Measurements from ENCODE around the gene SFXN3. TPM values are rescaled to one million over a fixed set of nuclear protein-coding genes. Genes with fewer than 3 reads are reported as not detected.
A peak's percentile ranks its signal among the peaks of the same experiment; 100 is the strongest.

SFXN3 gene
- total and polyA plus RNA-seq, 2 of the 13 experiments (the other 11 are each of a cell fraction or from before 2014, with no cell fraction given), result 16.8 to 71.5 TPM

DNA sequence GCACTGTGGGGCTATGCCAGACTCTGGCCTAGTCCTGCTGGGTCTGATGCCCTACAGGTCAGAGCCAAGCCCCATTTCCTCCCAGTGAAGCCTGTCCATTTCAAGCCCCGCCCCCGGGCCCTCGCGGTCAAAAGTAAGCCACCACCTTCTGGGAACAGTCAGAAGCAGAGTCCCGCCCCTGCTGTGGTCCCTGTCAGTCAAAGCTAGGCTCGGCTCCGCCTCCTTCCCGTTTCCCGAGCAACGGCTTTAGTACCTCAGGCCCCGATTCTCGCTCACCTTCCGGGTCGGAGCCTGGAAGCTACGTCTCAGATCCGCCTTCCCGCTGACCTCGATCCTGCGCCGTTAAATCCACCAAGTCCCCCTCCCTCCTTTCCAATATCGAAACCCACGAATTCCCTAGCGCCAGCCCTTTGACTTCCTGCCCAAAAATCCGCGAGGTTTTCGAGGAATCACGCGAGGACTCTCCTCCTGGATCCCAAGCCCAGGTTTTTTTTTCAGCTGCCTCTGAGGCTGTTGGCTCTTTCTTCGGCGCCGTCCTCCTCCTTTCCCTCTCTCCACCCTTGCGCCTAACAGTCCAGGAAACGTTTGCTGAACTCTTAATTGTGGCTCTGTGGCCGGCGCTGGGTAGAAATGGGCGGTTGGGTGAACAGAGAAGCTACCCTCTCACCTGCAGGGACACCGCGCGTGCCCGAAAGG, 11.8 kb downstream of the SFXN3 start (continued):
- TF ChIP-seq ZNF24 (IDR thresholded peaks at IDR 0.05) (no peak), ELF3 (CRISPR knock-in tag; IDR thresholded peaks at IDR 0.05) (peak; percentile 81), ZNF205 (CRISPR knock-in tag; IDR thresholded peaks at IDR 0.05) (peak; percentile 30; the same call in 1 of the 2 replicates), ZBTB7B (CRISPR knock-in tag; IDR thresholded peaks at IDR 0.05) (no peak), RCOR2 (CRISPR knock-in tag; IDR thresholded peaks at IDR 0.05) (no peak), ZNF572 (CRISPR knock-in tag; IDR thresholded peaks at IDR 0.05) (0 out of 2 replicates have a peak, but pooled peaks have one; percentile 36), KLF9 (CRISPR knock-in tag; IDR thresholded peaks at IDR 0.05; ENCODE audit: low read depth) (no peak), ZNF44 (CRISPR knock-in tag; IDR thresholded peaks at IDR 0.05) (no peak), NRL (CRISPR knock-in tag; IDR thresholded peaks at IDR 0.05; ENCODE audit: borderline replicate concordance) (no peak; the same call in 1 of the 2 replicates), SMAD1 (CRISPR knock-in tag; IDR thresholded peaks at IDR 0.05; ENCODE audit: borderline replicate concordance, low read depth) (no peak), ZNF850 (CRISPR knock-in tag; conservative IDR thresholded peaks at IDR 0.05) (no peak), ZNF343 (CRISPR knock-in tag; IDR thresholded peaks at IDR 0.05) (peak; percentile 67; the same call in 1 of the 2 replicates), IRF2 (CRISPR knock-in tag; IDR thresholded peaks at IDR 0.05) (0 out of 2 replicates have a peak, but pooled peaks have one; percentile 16), SP1 (IDR thresholded peaks at IDR 0.05) (no peak), SP1 (CRISPR knock-in tag; IDR thresholded peaks at IDR 0.05) (peak; percentile 62), SP4 (CRISPR knock-in tag; IDR thresholded peaks at IDR 0.05) (peak; percentile 70)
- TF ChIP-seq, protein P1, sequence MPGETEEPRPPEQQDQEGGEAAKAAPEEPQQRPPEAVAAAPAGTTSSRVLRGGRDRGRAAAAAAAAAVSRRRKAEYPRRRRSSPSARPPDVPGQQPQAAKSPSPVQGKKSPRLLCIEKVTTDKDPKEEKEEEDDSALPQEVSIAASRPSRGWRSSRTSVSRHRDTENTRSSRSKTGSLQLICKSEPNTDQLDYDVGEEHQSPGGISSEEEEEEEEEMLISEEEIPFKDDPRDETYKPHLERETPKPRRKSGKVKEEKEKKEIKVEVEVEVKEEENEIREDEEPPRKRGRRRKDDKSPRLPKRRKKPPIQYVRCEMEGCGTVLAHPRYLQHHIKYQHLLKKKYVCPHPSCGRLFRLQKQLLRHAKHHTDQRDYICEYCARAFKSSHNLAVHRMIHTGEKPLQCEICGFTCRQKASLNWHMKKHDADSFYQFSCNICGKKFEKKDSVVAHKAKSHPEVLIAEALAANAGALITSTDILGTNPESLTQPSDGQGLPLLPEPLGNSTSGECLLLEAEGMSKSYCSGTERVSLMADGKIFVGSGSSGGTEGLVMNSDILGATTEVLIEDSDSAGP (CRISPR knock-in tag; IDR thresholded peaks at IDR 0.05; ENCODE audit: borderline replicate concordance), result peak; percentile 39; the same call in 1 of the 2 replicates
- TF ChIP-seq, protein P2, sequence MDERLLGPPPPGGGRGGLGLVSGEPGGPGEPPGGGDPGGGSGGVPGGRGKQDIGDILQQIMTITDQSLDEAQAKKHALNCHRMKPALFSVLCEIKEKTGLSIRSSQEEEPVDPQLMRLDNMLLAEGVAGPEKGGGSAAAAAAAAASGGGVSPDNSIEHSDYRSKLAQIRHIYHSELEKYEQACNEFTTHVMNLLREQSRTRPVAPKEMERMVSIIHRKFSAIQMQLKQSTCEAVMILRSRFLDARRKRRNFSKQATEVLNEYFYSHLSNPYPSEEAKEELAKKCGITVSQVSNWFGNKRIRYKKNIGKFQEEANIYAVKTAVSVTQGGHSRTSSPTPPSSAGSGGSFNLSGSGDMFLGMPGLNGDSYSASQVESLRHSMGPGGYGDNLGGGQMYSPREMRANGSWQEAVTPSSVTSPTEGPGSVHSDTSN (CRISPR knock-in tag; IDR thresholded peaks at IDR 0.05), result peak; percentile 92
- TF ChIP-seq, protein P3, sequence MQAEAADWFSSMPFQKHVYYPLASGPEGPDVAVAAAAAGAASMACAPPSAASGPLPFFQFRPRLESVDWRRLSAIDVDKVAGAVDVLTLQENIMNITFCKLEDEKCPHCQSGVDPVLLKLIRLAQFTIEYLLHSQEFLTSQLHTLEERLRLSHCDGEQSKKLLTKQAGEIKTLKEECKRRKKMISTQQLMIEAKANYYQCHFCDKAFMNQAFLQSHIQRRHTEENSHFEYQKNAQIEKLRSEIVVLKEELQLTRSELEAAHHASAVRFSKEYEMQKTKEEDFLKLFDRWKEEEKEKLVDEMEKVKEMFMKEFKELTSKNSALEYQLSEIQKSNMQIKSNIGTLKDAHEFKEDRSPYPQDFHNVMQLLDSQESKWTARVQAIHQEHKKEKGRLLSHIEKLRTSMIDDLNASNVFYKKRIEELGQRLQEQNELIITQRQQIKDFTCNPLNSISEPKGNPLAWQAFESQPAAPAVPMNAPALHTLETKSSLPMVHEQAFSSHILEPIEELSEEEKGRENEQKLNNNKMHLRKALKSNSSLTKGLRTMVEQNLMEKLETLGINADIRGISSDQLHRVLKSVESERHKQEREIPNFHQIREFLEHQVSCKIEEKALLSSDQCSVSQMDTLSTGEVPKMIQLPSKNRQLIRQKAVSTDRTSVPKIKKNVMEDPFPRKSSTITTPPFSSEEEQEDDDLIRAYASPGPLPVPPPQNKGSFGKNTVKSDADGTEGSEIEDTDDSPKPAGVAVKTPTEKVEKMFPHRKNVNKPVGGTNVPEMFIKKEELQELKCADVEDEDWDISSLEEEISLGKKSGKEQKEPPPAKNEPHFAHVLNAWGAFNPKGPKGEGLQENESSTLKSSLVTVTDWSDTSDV (CRISPR knock-in tag; IDR thresholded peaks at IDR 0.05), result no peak
- TF ChIP-seq, protein P4, sequence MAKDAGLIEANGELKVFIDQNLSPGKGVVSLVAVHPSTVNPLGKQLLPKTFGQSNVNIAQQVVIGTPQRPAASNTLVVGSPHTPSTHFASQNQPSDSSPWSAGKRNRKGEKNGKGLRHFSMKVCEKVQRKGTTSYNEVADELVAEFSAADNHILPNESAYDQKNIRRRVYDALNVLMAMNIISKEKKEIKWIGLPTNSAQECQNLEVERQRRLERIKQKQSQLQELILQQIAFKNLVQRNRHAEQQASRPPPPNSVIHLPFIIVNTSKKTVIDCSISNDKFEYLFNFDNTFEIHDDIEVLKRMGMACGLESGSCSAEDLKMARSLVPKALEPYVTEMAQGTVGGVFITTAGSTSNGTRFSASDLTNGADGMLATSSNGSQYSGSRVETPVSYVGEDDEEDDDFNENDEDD (CRISPR knock-in tag; IDR thresholded peaks at IDR 0.05; ENCODE audit: borderline replicate concordance), result peak; percentile 21; the same call in 1 of the 2 replicates
- TF ChIP-seq, protein P5, sequence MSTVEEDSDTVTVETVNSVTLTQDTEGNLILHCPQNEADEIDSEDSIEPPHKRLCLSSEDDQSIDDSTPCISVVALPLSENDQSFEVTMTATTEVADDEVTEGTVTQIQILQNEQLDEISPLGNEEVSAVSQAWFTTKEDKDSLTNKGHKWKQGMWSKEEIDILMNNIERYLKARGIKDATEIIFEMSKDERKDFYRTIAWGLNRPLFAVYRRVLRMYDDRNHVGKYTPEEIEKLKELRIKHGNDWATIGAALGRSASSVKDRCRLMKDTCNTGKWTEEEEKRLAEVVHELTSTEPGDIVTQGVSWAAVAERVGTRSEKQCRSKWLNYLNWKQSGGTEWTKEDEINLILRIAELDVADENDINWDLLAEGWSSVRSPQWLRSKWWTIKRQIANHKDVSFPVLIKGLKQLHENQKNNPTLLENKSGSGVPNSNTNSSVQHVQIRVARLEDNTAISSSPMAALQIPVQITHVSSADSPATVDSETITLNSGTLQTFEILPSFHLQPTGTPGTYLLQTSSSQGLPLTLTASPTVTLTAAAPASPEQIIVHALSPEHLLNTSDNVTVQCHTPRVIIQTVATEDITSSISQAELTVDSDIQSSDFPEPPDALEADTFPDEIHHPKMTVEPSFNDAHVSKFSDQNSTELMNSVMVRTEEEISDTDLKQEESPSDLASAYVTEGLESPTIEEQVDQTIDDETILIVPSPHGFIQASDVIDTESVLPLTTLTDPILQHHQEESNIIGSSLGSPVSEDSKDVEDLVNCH (CRISPR knock-in tag; IDR thresholded peaks at IDR 0.05), result no peak
